ENCODE results near the gene NPAS3.

- no peak for TF ChIP-seq CTCF (IDR thresholded peaks at IDR 0.05)
- no peak for TF ChIP-seq ZFX (IDR thresholded peaks at IDR 0.05; ENCODE audit: borderline replicate concordance)
Observed at GRCh38 chr14:33433396-33433795, 494.7 kb downstream of the NPAS3 start.

All from 22Rv1 (cell line).